Natural killer cell (primary cell): Measurements from ENCODE around the gene PCDHGB1. TPM values are rescaled to one million over a fixed set of nuclear protein-coding genes. Genes with fewer than 3 reads are reported as not detected.

Experiments
- ATAC-seq, 3 donors: fragments of 150-1000 bp in 2 of 3; fragments of 200-7000 bp in 1 of 3; cut with Tn5 transposase; 1 replicate in 1 of 3; 2 replicates in 2 of 3; pipeline ENCODE4 v1.10.0; 2021; ENCODE audit warnings: mild to moderate bottlenecking in 2 of 3, moderate library complexity in 2 of 3
- DNase-seq, 2 donors: peaks; one replicate each; pipeline versions ENCODE4 v3.0.0 to v3.0.0-alpha.2; 2013 to 2021; ENCODE audit warnings: mixed read lengths in 1 of 2
- H3K27ac ChIP-seq: one replicate; pipeline ENCODE4 v1.5.1; 2013; ENCODE audit warnings: mild to moderate bottlenecking, low read length
- H3K27me3 ChIP-seq: one replicate; pipeline ENCODE4 v1.6.1; 2013; ENCODE audit warnings: low read length; ENCODE audit not compliant: control insufficient read depth, insufficient read depth
- H3K36me3 ChIP-seq: one replicate; pipeline ENCODE4 v1.6.1; 2013; ENCODE audit warnings: low read length; ENCODE audit not compliant: control insufficient read depth, insufficient read depth
- H3K4me1 ChIP-seq: one replicate; pipeline ENCODE4 v1.6.1; 2013; ENCODE audit warnings: low read length; ENCODE audit not compliant: control insufficient read depth, insufficient read depth
- H3K4me3 ChIP-seq: one replicate; pipeline ENCODE4 v1.5.1; 2013; ENCODE audit warnings: low read length
- H3K9me3 ChIP-seq: one replicate; pipeline ENCODE4 v1.6.1; 2013; ENCODE audit warnings: low read length; ENCODE audit not compliant: control insufficient read depth, insufficient read depth
- H3K27ac Mint-ChIP-seq, 2 donors: one replicate each; pipeline ENCODE4 v1.8.0; 2022; ENCODE audit warnings: mild to moderate bottlenecking in 2 of 2, mixed read lengths in 2 of 2, moderate library complexity in 1 of 2
- H3K27me3 Mint-ChIP-seq, 2 donors: one replicate each; pipeline ENCODE4 v1.8.0; 2022; ENCODE audit warnings: low read depth in 2 of 2, mixed read lengths in 2 of 2
- H3K36me3 Mint-ChIP-seq: one replicate; pipeline ENCODE4 v1.8.0; 2022; ENCODE audit warnings: mixed read lengths
- H3K4me1 Mint-ChIP-seq, 2 donors: one replicate each; pipeline ENCODE4 v1.8.0; 2022; ENCODE audit warnings: mixed read lengths in 2 of 2
- H3K4me3 Mint-ChIP-seq: one replicate; pipeline ENCODE4 v1.8.0; 2022; ENCODE audit warnings: mild to moderate bottlenecking, moderate library complexity, mixed read lengths
- H3K9me3 Mint-ChIP-seq, 2 donors: one replicate each; pipeline ENCODE4 v1.8.0; 2022; ENCODE audit warnings: mixed read lengths in 2 of 2
- WGBS: methylation state at CpG from one replicate; pipeline ENCODE4 v1.1.7; 2013; ENCODE audit warnings: missing lambda C conversion rate; ENCODE audit not compliant: insufficient coverage; 5-methylcytosine and 5-hydroxymethylcytosine counted together
- intact Hi-C: fragments of 100-400 bp; cut with micrococcal nuclease; formaldehyde crosslinking; loops from one replicate; pipeline ENCODE4 v1.14.2; 2022
- total RNA-seq, 4 donors: library from RNA; stranded (reverse); fragments of 120-200 nt in 1 of 4; gene quantifications; one replicate each; pipeline versions ENCODE4 v1.2.3 to v1.2.4, GENCODE V29; 2013 to 2022
- TF ChIP-seq, protein P1 (sequence below): fragments of 200-600 bp; IDR thresholded peaks from one replicate; pipeline ENCODE4 v1.8.0; 2022; ENCODE audit warnings: antibody characterized with exemption

The PCDHGB1 gene
- total RNA-seq, 3 donors from 2014 or later (not counting 1 experiment from before 2014, with no cell fraction given), result 0.10 TPM; not detected in 2

GRCh38 chr5:141320225-141321169, 29.4 kb upstream of the PCDHGB1 start, which contains the start of gene TAF7:
TAF7 (minus strand) TSS chr5:141320784; CDS start chr5:141320044, 740 bp downstream.
- Mint-ChIP-seq H3K36me3 (peaks cover 51% of the 10 kb centered on the region), H3K4me1 (peaks cover 31 to 34% of the 10 kb centered on the region in 2 donors), H3K4me3 (peak within 1 kb of the TSS; percentile 99), H3K9me3 (peaks cover 14 to 20% of the 10 kb centered on the region in 2 donors), H3K27ac (peak within 1 kb of the TSS; percentile 100), H3K27me3 (peaks cover 3 to 7% of the 10 kb centered on the region in 2 donors)
- Histone ChIP-seq H3K36me3 (peaks cover 7% of the 10 kb centered on the region), H3K4me3 (peak within 1 kb of the TSS; percentile 93), H3K27ac (peak within 1 kb of the TSS; percentile 97), H3K4me1 (peaks cover 12% of the 10 kb centered on the region), H3K9me3 (peaks cover 48% of the 10 kb centered on the region), H3K27me3 (no peaks in the 10 kb centered on the region)
- DNase-seq (peak; percentile 93 to 97), ATAC-seq (peak; percentile 89 to 96 (median 90))
- intact Hi-C loops, result loop anchor here (1.0 kb wide), 1 partner anchor 244 kb away; no protein-coding TSS in a partner anchor
- 2% methylated on average over 67 of the region's 67 CpGs for WGBS
- TF ChIP-seq, protein P1, sequence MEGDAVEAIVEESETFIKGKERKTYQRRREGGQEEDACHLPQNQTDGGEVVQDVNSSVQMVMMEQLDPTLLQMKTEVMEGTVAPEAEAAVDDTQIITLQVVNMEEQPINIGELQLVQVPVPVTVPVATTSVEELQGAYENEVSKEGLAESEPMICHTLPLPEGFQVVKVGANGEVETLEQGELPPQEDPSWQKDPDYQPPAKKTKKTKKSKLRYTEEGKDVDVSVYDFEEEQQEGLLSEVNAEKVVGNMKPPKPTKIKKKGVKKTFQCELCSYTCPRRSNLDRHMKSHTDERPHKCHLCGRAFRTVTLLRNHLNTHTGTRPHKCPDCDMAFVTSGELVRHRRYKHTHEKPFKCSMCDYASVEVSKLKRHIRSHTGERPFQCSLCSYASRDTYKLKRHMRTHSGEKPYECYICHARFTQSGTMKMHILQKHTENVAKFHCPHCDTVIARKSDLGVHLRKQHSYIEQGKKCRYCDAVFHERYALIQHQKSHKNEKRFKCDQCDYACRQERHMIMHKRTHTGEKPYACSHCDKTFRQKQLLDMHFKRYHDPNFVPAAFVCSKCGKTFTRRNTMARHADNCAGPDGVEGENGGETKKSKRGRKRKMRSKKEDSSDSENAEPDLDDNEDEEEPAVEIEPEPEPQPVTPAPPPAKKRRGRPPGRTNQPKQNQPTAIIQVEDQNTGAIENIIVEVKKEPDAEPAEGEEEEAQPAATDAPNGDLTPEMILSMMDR, result peak; percentile 81

- Mint-ChIP-seq H3K4me1 (peaks cover 39% of the 10 kb centered on the region in 2 donors), H3K36me3 (peaks cover 46% of the 10 kb centered on the region), H3K4me3 (peak overlapping the region; percentile 99), H3K9me3 (peaks cover 11 to 17% of the 10 kb centered on the region in 2 donors), H3K27me3 (peaks cover 14 to 21% of the 10 kb centered on the region in 2 donors), H3K27ac (peak overlapping the region in 1 of 2 donors; percentile 100)
- Histone ChIP-seq H3K27me3 (no peaks in the 10 kb centered on the region), H3K27ac (no peak overlapping the region), H3K4me1 (peaks cover 18% of the 10 kb centered on the region), H3K4me3 (no peak overlapping the region), H3K9me3 (peaks cover 33% of the 10 kb centered on the region), H3K36me3 (peaks cover 7% of the 10 kb centered on the region)
- WGBS, result 71% methylated on average over 1 of the region's 3 CpGs
- intact Hi-C loops, result no loop called here
- no peak for DNase-seq
- TF ChIP-seq, protein P1, result no peak
- ATAC-seq, result no peak
Observed at GRCh38 chr5:141322261-141322660, 27.6 kb upstream of the PCDHGB1 start.

- DNase-seq (peak; percentile 52 to 81), ATAC-seq (peak; percentile 64 to 94 (median 85))
- peak overlapping the region in 1 of 2 donors; percentile 92 for H3K27ac Mint-ChIP-seq
- Histone ChIP-seq H3K9me3 (peaks cover 3% of the 10 kb centered on the region), H3K36me3 (no peaks in the 10 kb centered on the region), H3K27ac (peak overlapping the region; percentile 22), H3K4me3 (peak overlapping the region; percentile 32), H3K27me3 (peaks cover 15% of the 10 kb centered on the region), H3K4me1 (peaks cover 8% of the 10 kb centered on the region)
- peaks cover 18% of the 10 kb centered on the region for H3K36me3 Mint-ChIP-seq
- TF ChIP-seq, protein P1, result peak; percentile 67
- 19% methylated on average over 26 of the region's 27 CpGs for WGBS
- H3K4me3 Mint-ChIP-seq, result peak overlapping the region; percentile 92
- H3K9me3 Mint-ChIP-seq, result no peaks in the 10 kb centered on the region
- intact Hi-C loops, result loop anchor here (1.0 to 5.0 kb wide), 2 partner anchors 186 to 198 kb away; no protein-coding TSS in a partner anchor
- peaks cover 7 to 8% of the 10 kb centered on the region in 2 donors for H3K4me1 Mint-ChIP-seq
- peaks cover 35 to 60% of the 10 kb centered on the region in 2 donors for H3K27me3 Mint-ChIP-seq
Observed at GRCh38 chr5:141326088-141326854, 23.6 kb upstream of the PCDHGB1 start.
